GM19025 (cell line): ENCODE measurements around the gene PTPRM.
"Not testable (repeated sequence)": the region's sequence is repeated elsewhere in the genome, so short reads cannot be mapped to it uniquely, and the experiment has no call there.

Experiments
- ATAC-seq: cut with Tn5 transposase; IDR thresholded peaks from one replicate; pipeline ENCODE4 v1.9.1; 2021; ENCODE audit warnings: mild to moderate bottlenecking, low read depth, moderate library complexity; ENCODE audit not compliant: unreplicated experiment

Gene PTPRM

DNA sequence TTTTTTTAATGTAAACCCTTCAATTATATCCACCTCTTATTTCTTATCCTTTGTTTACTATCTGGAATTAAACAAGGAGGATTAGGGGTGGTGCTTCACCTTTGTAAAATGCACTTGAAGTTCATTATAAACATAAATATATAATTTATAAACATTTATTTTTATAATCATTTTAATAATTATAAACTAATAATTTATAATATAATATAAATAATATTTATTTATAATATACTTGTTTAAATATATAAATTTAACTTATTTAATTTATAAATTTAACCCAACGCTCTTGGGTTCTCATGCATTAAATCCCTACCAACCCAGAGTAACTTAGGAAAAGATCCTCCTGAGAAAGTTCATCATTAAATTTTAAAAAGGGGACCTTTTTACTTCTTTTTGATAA lies 452.5 kb downstream of the PTPRM start:
- ATAC-seq: no peak

DNA sequence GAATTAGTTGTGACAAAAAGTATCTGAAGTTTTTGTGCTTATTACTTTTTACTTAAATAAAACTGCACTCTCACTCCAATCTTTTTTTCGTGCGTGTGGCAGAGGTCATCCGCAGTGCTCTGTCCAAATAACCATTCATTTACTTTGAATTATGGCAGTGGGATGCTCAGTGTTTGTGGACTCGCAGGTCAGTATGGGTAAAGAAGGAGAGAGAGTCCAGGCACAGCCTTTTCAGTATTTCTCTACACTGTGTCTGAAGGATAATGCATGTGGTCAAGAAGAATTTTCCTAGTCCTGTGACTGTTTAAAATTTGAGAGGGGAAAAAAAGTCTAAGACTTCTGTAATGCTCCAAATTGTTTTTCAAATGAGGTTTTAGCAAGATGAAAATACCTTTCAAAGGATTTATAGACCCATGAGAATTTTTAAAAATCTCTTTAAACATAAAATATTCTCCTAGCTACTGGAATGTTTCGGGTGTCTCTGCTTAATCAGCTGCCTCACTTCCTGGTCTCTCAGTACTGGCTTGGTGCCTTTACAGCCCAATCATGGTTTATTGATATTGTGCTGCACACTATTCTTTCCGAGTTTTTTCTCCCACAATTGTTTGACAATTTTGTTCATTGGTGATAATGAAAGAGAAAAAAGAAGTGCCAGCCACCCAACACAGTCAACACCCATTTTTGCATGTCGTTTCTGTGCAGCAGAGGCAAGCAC lies 453.2 kb downstream of the PTPRM start:
- ATAC-seq: no peak

DNA sequence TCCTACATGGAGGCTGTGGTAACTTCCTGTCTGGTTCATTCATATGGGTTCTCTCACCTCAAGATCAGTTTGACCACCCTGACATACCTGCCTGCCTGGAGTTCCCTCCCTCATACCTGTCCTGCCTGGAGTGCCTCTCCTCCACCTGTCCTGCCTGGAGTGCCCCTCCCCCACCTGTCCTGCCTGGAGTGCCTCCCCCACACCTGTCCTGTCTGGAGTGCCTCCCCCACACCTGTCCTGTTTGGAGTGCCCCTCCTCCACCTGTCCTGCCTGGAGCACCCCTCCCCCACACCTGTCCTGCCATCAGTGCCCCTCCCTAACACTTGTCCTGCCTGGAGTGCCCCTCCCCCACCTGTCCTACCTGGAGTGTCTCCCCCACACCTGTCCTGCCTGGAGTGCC lies 461.9 kb downstream of the PTPRM start:
- ATAC-seq: no peak

DNA sequence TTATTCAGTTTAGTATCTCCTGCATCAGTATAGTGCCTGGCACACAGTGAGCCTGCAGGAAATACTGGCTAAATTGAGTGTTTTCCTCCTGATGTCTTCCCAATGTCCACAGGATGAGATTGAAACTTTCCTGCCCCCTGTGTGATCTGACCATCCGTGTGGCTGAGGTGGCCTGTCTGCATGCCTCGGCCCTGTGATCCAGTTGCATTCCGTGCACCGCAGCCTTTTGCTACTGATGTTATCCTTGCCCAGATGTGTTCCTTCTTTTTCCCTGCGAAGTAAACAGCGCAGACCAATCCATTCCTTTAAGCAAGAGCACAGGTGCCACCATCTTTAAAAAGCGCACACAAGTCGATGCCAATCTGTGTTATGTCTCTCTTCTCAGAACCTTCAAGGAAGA lies 462.6 kb downstream of the PTPRM start:
- ATAC-seq: no peak

DNA sequence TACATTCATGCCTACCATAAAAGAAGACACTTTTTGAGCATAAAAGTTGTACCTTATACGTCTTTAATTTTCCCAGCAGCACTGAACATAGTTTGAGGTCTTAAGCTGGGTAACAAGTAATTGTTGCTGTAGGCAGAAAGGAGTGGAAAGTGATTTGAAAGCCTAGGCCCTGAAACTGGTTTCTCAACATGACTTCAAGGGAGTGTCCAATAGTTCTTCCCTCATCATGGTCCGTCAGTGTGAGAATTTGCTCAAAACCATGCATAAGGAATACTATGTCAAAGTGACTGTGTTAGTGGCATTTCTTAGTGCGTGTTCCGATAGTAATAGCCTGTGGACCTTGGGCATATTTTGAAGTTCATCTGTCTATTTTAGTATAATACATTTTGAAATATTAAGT lies 463.1 kb downstream of the PTPRM start:
- no peak for ATAC-seq

DNA sequence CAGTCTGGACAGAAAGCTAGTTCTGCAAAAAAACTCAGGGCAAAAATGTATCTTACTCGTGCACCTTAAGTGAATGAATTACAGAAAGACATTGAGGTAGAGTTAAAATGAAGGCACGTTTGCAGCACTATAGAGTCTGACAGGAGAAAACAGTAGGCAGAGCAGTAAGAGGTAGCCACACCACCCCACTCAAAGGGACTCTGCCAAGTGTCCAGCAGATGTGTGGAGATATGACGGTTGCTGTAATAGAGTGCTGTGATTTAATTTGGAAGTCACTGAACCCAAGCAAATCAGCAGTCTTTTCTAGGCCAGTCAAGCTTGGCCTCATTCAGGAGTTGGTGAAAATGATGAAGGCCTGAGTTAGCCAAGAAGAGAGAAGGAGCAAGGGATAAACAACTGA lies 464.4 kb downstream of the PTPRM start:
- ATAC-seq: no peak

DNA sequence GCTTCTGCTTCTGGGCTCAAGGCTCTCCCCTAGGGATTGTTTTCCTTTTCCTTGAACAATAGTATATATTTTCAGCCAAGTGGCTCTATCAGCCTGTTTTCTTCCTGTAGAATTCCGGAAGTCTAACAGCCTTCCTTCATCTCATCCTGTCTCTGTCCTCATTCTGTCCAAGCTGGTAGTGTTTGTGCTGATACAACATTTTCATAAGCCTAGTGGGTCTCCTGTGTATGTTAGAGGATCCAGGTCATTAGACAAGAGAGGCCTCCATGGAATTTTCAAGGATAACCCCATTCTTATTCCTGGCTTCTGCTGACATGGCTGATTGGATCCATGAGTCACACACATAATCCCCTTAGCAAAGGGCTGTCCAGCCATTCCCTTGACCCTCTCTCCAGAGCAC lies 467.6 kb downstream of the PTPRM start:
- no peak for ATAC-seq

DNA sequence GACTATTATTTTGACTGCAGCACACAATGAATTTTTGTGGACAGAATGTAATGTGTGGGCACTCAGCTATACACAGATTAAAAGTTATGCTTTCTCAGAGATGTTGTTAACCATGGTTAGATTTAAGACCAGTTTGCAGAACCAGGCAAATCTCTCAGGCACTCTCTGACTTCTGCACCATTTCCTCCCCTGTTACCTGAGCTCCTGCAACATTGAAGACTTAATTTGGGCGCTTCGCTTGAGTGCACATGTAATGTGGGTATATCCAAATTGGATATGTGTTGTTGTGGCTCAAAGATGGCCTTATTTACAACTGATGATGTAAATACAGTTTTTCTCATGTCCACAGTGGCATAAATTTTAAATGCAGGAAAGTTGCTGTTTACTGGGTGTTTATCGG lies 469.4 kb downstream of the PTPRM start:
- ATAC-seq: no peak

DNA sequence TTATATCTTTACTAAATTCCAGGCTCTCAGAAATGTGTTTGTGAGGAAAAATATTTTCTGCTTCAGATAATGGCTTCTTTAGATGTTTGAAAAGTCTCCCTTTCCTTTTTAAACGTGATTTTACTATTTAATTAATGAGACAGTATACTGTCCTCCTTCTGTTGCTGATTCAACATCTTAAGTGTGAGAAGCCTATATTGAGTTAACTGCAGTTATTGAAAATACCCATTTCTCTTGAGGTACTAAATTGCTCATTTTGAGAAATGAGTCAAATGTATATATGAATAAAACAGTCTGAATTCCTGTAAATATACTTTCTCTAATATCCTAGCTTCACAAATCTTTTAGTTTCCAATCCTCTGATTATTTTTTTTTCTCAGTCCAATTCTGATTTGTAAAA lies 470.2 kb downstream of the PTPRM start:
- no peak for ATAC-seq

DNA sequence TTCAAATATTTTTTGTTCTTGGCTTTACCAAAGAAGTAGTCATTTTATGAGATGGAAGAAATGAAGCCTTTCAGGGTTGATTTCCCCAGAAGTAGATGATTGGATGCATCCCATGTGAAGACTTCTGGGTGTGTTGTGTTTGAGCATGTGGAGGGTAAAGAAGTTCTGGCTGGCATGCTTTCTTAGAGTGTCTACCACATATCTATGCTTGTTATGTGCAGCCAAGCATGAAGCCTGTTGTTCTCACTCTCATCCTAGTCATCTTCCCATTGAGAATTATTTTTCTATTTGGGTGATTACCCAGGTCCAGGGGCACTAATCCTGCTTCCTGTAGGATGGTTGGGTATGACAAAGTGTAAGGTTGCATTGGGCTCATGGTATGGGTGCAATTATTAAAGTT lies 472.9 kb downstream of the PTPRM start:
- ATAC-seq: no peak

DNA sequence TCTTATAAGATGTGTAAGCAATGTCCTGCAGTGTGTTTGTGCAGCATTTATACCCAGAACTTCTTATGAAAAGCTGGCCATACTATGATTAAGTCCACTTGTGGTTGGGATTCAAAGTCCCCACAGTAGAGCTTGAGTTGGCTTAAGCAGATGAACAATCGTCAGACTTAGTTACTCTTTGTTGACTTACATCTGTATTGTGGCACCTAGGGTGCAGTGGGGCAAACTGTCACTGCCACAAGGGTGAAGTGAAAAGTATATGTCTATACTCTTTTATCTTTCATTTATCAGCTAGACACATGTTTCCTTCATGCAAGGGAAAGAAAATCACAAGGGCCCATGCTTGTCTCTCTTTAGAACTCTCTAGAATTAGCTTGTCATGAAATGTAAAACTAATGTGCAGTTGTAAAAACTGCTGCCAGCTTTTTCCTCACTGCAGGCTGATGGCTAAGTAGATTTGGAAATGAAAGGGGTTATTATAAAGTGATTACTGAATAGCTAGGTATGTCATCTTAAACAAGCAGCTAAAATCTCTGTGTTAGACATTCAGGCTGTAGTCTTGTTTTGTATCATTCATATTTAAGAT lies 474.5 kb downstream of the PTPRM start:
- no peak for ATAC-seq

DNA sequence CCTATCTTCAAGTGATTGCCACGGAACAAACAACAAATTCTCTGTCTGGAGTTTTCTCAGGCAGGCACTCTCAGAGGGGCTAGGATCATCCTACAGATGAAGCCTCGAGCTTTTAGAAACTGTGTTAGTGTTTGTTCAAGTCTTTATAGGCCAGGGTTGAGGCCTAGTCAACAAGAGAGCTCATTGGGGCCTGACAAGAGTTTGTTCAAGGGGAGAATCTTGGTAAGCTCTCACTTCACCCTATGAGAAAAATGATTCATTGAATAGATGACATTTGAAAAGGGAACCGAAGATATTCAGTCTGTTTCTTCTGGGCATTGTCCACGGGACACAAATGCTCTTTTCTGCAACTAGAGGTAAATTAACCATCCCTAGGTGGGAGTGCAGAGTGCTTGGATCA lies 476.9 kb downstream of the PTPRM start:
- no peak for ATAC-seq

DNA sequence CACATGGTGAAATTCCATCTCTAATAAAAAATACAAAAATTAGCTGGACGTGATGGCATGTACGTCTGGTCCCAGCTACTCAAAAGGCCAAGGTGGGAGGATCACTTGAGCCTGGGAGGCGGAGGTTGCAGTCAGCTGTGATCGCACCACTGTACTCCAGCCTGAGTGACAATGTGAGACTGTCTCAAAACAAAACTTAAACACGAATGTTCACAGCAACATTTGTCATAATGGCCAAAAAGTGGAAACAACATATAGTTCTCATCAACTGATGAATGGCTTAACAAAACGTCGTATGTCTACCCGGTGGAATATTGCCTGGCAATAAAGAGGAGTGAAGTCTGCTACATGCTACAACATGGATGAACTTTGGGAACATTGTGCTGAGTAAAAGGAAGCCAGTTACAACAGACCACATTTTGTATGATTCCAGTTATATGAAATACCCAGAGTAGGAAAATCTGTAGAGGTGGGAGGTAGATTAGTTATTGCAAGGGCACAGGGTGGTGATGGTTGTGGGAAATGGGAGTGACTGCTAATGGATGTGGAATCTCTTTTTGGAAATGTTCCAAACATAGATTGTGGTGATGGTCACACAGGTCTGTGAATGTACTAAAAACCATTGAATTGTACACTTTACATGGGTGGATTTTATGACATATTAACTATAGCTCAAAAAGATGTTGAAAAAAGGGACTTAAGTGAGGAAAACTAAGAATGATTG lies 478.2 kb downstream of the PTPRM start:
- ATAC-seq: no peak

DNA sequence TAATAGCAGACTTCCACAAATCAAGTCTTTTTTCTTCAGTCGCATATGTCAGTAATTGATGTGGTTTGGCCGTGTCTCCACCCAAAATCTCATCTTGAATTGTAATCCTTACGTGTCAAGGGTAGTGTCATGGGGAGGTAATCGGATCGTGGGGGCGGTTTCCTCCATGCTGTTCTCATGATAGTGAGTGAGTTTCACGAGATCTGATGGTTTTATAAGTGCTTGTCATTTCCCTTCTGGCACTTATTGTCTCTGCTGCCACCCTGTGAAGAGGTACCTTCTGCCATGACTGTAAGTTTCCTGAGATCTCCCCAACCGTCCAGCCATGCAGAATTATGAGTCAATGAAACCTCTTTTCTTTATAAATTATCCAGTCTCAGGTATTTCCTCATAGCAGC lies 478.8 kb downstream of the PTPRM start:
- ATAC-seq: no peak

DNA sequence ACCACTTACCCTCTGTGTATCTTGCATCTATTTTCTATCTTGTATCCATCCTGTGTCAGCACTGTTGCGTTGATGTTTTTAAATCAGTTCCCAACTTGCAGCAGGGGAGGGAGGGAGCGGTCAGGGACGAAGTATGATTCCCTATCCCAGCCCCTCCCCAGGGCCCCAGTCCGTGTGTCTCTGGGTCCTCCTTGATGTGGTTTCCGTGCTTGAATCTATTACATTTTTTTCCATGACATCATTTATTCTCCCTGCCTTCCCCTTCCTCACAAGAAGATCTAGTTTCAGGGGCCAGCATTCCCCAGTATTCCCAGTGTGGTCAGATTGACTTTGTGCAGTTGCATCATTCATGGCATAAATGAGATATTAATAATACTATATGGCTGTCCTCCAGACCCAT lies 479.3 kb downstream of the PTPRM start:
- no peak for ATAC-seq

DNA sequence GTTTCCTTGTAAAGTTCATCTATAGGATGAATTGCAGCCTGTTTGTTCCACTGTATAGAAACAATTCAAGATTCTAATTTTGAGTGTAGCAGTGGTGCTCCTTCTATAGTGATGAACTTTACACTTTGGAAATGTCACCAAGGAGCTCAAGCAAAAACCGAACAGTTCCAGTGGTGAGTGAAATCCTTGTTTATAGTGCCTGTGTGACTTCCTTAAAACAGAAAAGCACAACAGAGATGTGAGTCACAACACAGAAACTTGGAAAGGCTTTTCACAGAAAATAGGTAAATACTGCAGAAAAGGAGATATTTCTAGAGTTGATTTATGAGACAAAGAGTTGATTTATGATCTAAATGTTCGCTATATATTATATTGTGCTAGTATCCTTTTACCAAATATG lies 482.0 kb downstream of the PTPRM start:
- no peak for ATAC-seq

DNA sequence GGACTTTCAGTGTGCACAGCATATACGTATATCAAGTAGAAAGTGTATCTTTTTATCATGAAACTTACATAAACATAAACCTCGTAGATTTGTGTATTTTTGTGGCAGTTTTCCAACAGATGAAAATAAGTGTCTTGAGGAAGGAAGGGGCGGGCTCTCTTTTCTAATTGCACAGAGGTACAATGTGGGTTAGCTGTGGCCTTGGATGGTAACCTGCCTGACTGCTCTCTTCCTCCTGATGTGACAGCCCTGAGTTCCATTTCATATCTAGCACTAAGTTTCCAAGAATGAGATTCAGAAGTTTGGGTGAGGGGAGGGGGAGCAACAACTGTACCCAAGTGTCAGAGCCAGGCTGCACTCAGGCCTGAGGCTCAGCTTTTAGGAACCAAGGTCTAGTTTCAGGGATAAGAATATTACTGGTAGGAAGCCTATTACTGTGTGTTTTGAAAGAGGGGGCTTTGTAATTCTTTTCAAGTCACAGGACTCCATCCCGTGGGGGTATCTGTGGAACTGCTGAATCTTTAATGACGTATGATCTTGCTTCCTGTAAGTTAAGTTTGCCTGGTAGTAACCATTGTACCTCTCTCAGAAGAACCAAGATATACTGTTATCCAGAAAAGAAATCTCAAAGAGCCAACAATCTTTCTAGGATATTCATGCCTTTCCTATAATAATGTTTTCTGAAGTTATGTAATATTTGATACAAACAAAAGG lies 483.7 kb downstream of the PTPRM start:
- ATAC-seq: no peak

DNA sequence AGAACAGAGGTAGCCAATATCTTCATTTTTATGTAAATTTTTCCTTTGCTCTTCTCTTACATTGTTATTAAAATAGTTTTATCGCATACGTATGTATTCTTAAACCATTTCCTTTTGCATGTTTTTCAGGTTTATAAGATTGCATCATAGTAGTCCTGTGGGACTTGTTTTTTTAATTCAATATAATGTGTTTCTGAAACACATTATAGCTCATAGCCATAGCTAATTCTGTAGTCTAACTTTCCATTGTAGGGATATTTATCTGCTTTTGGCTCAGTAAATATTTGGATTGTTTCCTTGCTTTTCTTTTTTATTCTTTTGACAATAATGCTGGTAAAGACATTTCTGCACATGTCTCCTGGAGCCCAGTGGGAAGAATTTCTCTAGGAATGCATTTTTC lies 484.3 kb downstream of the PTPRM start:
- no peak for ATAC-seq

DNA sequence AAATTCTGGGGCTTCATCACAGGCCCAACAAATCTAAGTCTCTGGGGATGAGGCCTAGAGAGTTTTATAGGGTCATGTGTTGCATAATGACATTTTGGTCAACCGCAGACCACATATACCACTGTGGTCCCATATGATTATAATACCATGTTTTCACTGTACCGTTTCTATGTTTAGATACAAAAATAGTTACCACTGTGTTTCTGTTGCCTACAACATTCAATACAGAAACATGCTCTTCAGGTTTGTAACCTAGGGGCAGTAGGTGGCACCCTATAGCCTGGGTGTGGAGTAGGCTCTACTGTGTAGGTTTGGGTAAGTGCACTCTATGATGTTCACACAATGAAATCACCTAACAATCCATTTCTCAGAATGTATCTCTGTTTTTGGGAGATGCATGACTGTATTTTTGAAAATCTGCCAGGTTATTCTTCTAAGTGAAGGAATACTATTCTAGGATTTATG lies 485.2 kb downstream of the PTPRM start:
- ATAC-seq: no peak

DNA sequence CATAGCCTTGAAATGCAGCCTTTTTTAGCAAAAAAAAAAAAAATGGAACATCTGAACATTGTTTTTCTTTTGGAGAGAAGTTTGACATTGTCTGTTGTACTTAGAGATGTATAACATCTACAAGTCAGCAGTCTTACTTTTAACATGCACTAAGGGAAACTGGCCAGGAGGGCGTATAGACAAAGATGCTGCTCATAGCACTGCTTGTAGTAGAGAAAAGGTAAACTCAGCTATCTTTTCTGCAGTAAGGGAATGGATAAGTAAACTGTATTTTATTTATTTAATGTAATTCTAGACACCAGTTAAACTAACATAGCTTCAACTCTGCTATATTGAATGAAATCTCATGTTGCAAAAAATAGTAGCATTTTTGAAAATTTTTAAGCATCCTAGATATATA lies 489.6 kb downstream of the PTPRM start:
- ATAC-seq: no peak

DNA sequence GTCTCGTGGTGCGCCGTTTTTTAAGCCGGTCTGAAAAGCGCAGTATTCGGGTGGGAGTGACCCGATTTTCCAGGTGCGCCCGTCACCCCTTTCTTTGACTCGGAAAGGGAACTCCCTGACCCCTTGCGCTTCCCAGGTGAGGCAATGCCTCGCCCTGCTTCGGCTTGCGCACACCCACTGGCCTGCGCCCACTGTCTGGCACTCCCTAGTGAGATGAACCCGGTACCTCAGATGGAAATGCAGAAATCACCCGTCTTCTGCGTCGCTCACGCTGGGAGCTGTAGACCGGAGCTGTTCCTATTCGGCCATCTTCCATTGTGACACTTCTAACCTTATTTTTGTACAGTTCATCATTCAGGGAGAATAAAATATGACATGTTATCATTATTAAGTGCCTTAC lies 496.0 kb downstream of the PTPRM start:
- ATAC-seq: not testable (repeated sequence)
